ENCODE results near the gene CCDC15. TPM values are rescaled to one million over a fixed set of nuclear protein-coding genes. Genes with fewer than 3 reads are reported as not detected.

CCDC15 gene
- polyA plus RNA-seq, result under 1 TPM; 0.69 to 0.87 TPM

- Histone ChIP-seq H3K4me1 (ENCODE audit: control insufficient read depth in 2 of 2, insufficient read depth in 2 of 2, low read length in 1 of 2) (no peaks in the 10 kb centered on the region), H3K9me3 (ENCODE audit: control insufficient read depth in 2 of 2, insufficient read depth in 1 of 2, low read depth in 1 of 2, low read length in 1 of 2) (no peaks in the 10 kb centered on the region), H3K27ac (ENCODE audit: low read depth in 2 of 2, low read length in 1 of 2) (peak within 1 kb of the TSS; percentile 79 to 81), H3K4me3 (ENCODE audit: low read depth in 1 of 2, low read length in 2 of 2) (peak within 1 kb of the TSS; percentile 73 to 84), H3K27me3 (ENCODE audit: control insufficient read depth in 1 of 2, insufficient read depth in 2 of 2, low read length in 2 of 2) (no peaks in the 10 kb centered on the region), H3K36me3 (ENCODE audit: control insufficient read depth in 2 of 2, insufficient read depth in 2 of 2, low read length in 1 of 2) (no peaks in the 10 kb centered on the region)
- WGBS, 2 donors, result 0 to 1% methylated on average over 54 of the region's 54 CpGs
Measured at GRCh38 chr11:124953753-124954589, at the start of gene CCDC15. CCDC15 (plus strand) TSS chr11:124954202; CDS start chr11:124954733, 531 bp downstream.

- WGBS, 2 donors, result 75 to 79% methylated on average over 3 of the region's 3 CpGs
- Histone ChIP-seq H3K36me3 (ENCODE audit: control insufficient read depth in 2 of 2, insufficient read depth in 2 of 2, low read length in 1 of 2) (no peaks in the 10 kb centered on the region), H3K27ac (ENCODE audit: low read depth in 2 of 2, low read length in 1 of 2) (no peak overlapping the region), H3K4me1 (ENCODE audit: control insufficient read depth in 2 of 2, insufficient read depth in 2 of 2, low read length in 1 of 2) (no peaks in the 10 kb centered on the region), H3K27me3 (ENCODE audit: control insufficient read depth in 1 of 2, insufficient read depth in 2 of 2, low read length in 2 of 2) (no peaks in the 10 kb centered on the region), H3K4me3 (ENCODE audit: low read depth in 1 of 2, low read length in 2 of 2) (no peak overlapping the region), H3K9me3 (ENCODE audit: control insufficient read depth in 2 of 2, insufficient read depth in 1 of 2, low read depth in 1 of 2, low read length in 1 of 2) (no peaks in the 10 kb centered on the region)
Measured at GRCh38 chr11:124915541-124916369, 38.2 kb upstream of the CCDC15 start.

GRCh38 chr11:124916370-124916710 is 37.7 kb upstream of the CCDC15 start:
- Histone ChIP-seq H3K27ac (ENCODE audit: low read depth in 2 of 2, low read length in 1 of 2) (no peak overlapping the region), H3K36me3 (ENCODE audit: control insufficient read depth in 2 of 2, insufficient read depth in 2 of 2, low read length in 1 of 2) (no peaks in the 10 kb centered on the region), H3K4me1 (ENCODE audit: control insufficient read depth in 2 of 2, insufficient read depth in 2 of 2, low read length in 1 of 2) (no peaks in the 10 kb centered on the region), H3K9me3 (ENCODE audit: control insufficient read depth in 2 of 2, insufficient read depth in 1 of 2, low read depth in 1 of 2, low read length in 1 of 2) (no peaks in the 10 kb centered on the region), H3K27me3 (ENCODE audit: control insufficient read depth in 1 of 2, insufficient read depth in 2 of 2, low read length in 2 of 2) (no peaks in the 10 kb centered on the region), H3K4me3 (ENCODE audit: low read depth in 1 of 2, low read length in 2 of 2) (no peak overlapping the region)

- no peaks in the 10 kb centered on the region for H3K4me1 ChIP-seq (ENCODE audit: control insufficient read depth in 2 of 2, insufficient read depth in 2 of 2, low read length in 1 of 2)
- no peaks in the 10 kb centered on the region for H3K27me3 ChIP-seq (ENCODE audit: control insufficient read depth in 1 of 2, insufficient read depth in 2 of 2, low read length in 2 of 2)
- no peaks in the 10 kb centered on the region for H3K9me3 ChIP-seq (ENCODE audit: control insufficient read depth in 2 of 2, insufficient read depth in 1 of 2, low read depth in 1 of 2, low read length in 1 of 2)
- H3K27ac ChIP-seq (ENCODE audit: low read depth in 2 of 2, low read length in 1 of 2), result no peak overlapping the region
- 66 to 84% methylated on average over 6 of the region's 6 CpGs for WGBS, 2 donors
- no peak overlapping the region for H3K4me3 ChIP-seq (ENCODE audit: low read depth in 1 of 2, low read length in 2 of 2)
- H3K36me3 ChIP-seq (ENCODE audit: control insufficient read depth in 2 of 2, insufficient read depth in 2 of 2, low read length in 1 of 2), result no peaks in the 10 kb centered on the region
Measured at GRCh38 chr11:124917115-124917637, 36.8 kb upstream of the CCDC15 start.

GRCh38 chr11:124918950-124919349 is 35.1 kb upstream of the CCDC15 start, which contains the start of gene HEPN1:
HEPN1 (plus strand) TSS chr11:124919250.
- H3K36me3 ChIP-seq (ENCODE audit: control insufficient read depth in 2 of 2, insufficient read depth in 2 of 2, low read length in 1 of 2), result no peaks in the 10 kb centered on the region
- 80 to 82% methylated on average over 3 of the region's 3 CpGs for WGBS, 2 donors
- no peaks in the 10 kb centered on the region for H3K27me3 ChIP-seq (ENCODE audit: control insufficient read depth in 1 of 2, insufficient read depth in 2 of 2, low read length in 2 of 2)
- no peak within 1 kb of the TSS for H3K27ac ChIP-seq (ENCODE audit: low read depth in 2 of 2, low read length in 1 of 2)
- no peaks in the 10 kb centered on the region for H3K4me1 ChIP-seq (ENCODE audit: control insufficient read depth in 2 of 2, insufficient read depth in 2 of 2, low read length in 1 of 2)
- H3K9me3 ChIP-seq (ENCODE audit: control insufficient read depth in 2 of 2, insufficient read depth in 1 of 2, low read depth in 1 of 2, low read length in 1 of 2), result no peaks in the 10 kb centered on the region
- no peak within 1 kb of the TSS for H3K4me3 ChIP-seq (ENCODE audit: low read depth in 1 of 2, low read length in 2 of 2)

GRCh38 chr11:124919898-124920297 is 34.1 kb upstream of the CCDC15 start:
- no peaks in the 10 kb centered on the region for H3K36me3 ChIP-seq (ENCODE audit: control insufficient read depth in 2 of 2, insufficient read depth in 2 of 2, low read length in 1 of 2)
- no peaks in the 10 kb centered on the region for H3K4me1 ChIP-seq (ENCODE audit: control insufficient read depth in 2 of 2, insufficient read depth in 2 of 2, low read length in 1 of 2)
- no peak overlapping the region for H3K27ac ChIP-seq (ENCODE audit: low read depth in 2 of 2, low read length in 1 of 2)
- no peak overlapping the region for H3K4me3 ChIP-seq (ENCODE audit: low read depth in 1 of 2, low read length in 2 of 2)
- 86 to 100% methylated on average over 2 of the region's 2 CpGs for WGBS, 2 donors
- H3K27me3 ChIP-seq (ENCODE audit: control insufficient read depth in 1 of 2, insufficient read depth in 2 of 2, low read length in 2 of 2), result no peaks in the 10 kb centered on the region
- H3K9me3 ChIP-seq (ENCODE audit: control insufficient read depth in 2 of 2, insufficient read depth in 1 of 2, low read depth in 1 of 2, low read length in 1 of 2), result no peaks in the 10 kb centered on the region

- no peak overlapping the region for H3K27ac ChIP-seq (ENCODE audit: low read depth in 2 of 2, low read length in 1 of 2)
- no peaks in the 10 kb centered on the region for H3K27me3 ChIP-seq (ENCODE audit: control insufficient read depth in 1 of 2, insufficient read depth in 2 of 2, low read length in 2 of 2)
- 93 to 95% methylated on average over 5 of the region's 5 CpGs for WGBS, 2 donors
- no peaks in the 10 kb centered on the region for H3K36me3 ChIP-seq (ENCODE audit: control insufficient read depth in 2 of 2, insufficient read depth in 2 of 2, low read length in 1 of 2)
- no peak overlapping the region for H3K4me3 ChIP-seq (ENCODE audit: low read depth in 1 of 2, low read length in 2 of 2)
- no peaks in the 10 kb centered on the region for H3K4me1 ChIP-seq (ENCODE audit: control insufficient read depth in 2 of 2, insufficient read depth in 2 of 2, low read length in 1 of 2)
- H3K9me3 ChIP-seq (ENCODE audit: control insufficient read depth in 2 of 2, insufficient read depth in 1 of 2, low read depth in 1 of 2, low read length in 1 of 2), result no peaks in the 10 kb centered on the region
Measured at GRCh38 chr11:124920356-124920755, 33.6 kb upstream of the CCDC15 start.

- Histone ChIP-seq H3K4me3 (ENCODE audit: low read depth in 1 of 2, low read length in 2 of 2) (peak overlapping the region; percentile 14 to 32), H3K9me3 (ENCODE audit: control insufficient read depth in 2 of 2, insufficient read depth in 1 of 2, low read depth in 1 of 2, low read length in 1 of 2) (no peaks in the 10 kb centered on the region), H3K27ac (ENCODE audit: low read depth in 2 of 2, low read length in 1 of 2) (peak overlapping the region in 1 of 2 donors; percentile 38), H3K27me3 (ENCODE audit: control insufficient read depth in 1 of 2, insufficient read depth in 2 of 2, low read length in 2 of 2) (no peaks in the 10 kb centered on the region), H3K4me1 (ENCODE audit: control insufficient read depth in 2 of 2, insufficient read depth in 2 of 2, low read length in 1 of 2) (no peaks in the 10 kb centered on the region), H3K36me3 (ENCODE audit: control insufficient read depth in 2 of 2, insufficient read depth in 2 of 2, low read length in 1 of 2) (no peaks in the 10 kb centered on the region)
- WGBS, 2 donors, result 11 to 14% methylated on average over 63 to 82 of the region's 82 CpGs
Measured at GRCh38 chr11:124920870-124921609, 33.0 kb upstream of the CCDC15 start.

- no peaks in the 10 kb centered on the region for H3K27me3 ChIP-seq (ENCODE audit: control insufficient read depth in 1 of 2, insufficient read depth in 2 of 2, low read length in 2 of 2)
- 85 to 88% methylated on average over 4 of the region's 4 CpGs for WGBS, 2 donors
- no peaks in the 10 kb centered on the region for H3K4me1 ChIP-seq (ENCODE audit: control insufficient read depth in 2 of 2, insufficient read depth in 2 of 2, low read length in 1 of 2)
- H3K36me3 ChIP-seq (ENCODE audit: control insufficient read depth in 2 of 2, insufficient read depth in 2 of 2, low read length in 1 of 2), result no peaks in the 10 kb centered on the region
- no peaks in the 10 kb centered on the region for H3K9me3 ChIP-seq (ENCODE audit: control insufficient read depth in 2 of 2, insufficient read depth in 1 of 2, low read depth in 1 of 2, low read length in 1 of 2)
- no peak overlapping the region for H3K27ac ChIP-seq (ENCODE audit: low read depth in 2 of 2, low read length in 1 of 2)
- no peak overlapping the region for H3K4me3 ChIP-seq (ENCODE audit: low read depth in 1 of 2, low read length in 2 of 2)
Measured at GRCh38 chr11:124922831-124923230, 31.2 kb upstream of the CCDC15 start.
